ENCODE measurements around the gene PLK2.
A peak's percentile ranks its signal among the peaks of the same experiment; 100 is the strongest.

The PLK2 gene

DNA sequence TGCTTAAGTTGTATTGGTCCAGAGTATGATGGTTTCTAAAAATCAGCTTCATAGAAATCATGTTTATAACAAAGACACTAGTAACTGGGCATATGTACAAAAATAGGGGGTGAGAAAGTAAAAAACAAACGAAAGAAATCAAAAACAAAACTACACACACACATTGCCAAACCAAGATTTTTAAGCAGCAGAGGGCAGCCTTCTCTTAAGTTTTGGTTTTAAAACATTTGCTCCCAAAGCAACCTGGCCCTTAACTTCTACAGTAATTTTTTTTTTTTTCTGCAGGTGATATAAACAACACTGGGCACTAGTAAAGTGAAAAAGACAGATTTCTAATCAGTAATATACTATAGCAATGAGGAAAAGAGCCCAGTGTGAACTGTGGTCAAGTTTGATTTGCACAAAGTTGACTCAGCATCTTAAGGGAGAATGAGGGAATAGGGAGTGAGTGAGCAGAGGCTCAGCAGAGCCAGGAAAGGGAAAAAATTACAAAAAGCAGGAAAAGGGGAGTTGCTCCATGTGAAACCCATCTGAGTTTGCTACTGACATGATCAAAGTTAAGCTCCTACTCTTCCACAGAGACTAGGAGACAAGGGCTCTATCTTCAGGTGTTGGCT is 18.0 kb upstream of the PLK2 start:
- DNase-seq = no peak

GRCh38 chr5:58475404-58475803 is 15.5 kb upstream of the PLK2 start:
- no peak for DNase-seq

GRCh38 chr5:58469896-58470295 is 10.0 kb upstream of the PLK2 start:
- no peak for DNase-seq

DNA sequence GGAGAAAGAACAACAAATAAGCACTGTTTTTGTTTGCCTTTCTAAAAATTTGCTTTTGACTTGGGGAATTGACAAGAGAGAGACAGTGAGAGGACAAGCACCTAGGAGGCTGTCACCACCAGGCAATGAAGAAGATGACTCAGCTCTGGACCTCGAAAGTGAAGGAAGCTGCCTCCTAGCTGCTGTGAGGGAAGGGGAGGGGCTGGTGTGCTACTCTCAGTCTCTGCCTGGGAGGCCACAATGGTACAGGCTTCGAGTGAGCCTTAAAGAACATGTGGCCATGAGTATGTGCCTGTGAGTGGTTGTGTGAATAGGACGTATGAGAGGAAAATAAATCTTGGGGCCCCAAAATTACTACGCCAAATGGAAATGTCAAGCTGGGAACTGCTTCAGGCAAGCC is 7.1 kb upstream of the PLK2 start:
- DNase-seq = no peak

GRCh38 chr5:58462623-58463230 is 2.8 kb upstream of the PLK2 start:
- peak; percentile 57 for DNase-seq

DNA sequence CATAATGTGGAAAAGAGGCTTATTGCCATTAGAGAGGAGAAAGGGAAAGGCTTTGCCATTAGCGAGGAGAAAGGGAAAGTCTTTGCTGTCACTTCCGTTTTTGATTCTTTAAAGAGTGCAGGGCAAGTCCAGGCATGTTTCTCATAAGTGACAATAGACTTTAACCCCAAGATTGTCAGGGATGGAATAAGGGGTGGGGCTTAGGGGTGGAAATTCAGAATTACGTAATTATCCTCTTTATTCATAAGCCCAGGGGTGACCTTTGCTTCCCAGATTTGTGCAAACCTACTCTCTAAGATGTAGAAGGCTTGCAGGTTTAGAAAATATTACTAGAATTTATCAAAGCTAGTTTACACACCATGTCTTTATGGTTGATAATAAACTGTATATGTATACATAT is 2.3 kb upstream of the PLK2 start:
- no peak for DNase-seq

- peak; percentile 94 for DNase-seq
These were observed 923 bp upstream of the PLK2 start for GRCh38 chr5:58460732-58461286.

- no peak for DNase-seq
These were observed 512 bp downstream of the PLK2 start for GRCh38 chr5:58459146-58460001.

- DNase-seq = no peak
These were observed 1.1 kb downstream of the PLK2 start for GRCh38 chr5:58458743-58459145.

GRCh38 chr5:58458141-58458742 is 1.6 kb downstream of the PLK2 start:
- DNase-seq = no peak

GRCh38 chr5:58457050-58457449 is 2.8 kb downstream of the PLK2 start:
- DNase-seq = no peak

- no peak for DNase-seq
These were observed 3.4 kb downstream of the PLK2 start for GRCh38 chr5:58456486-58456885.

- no peak for DNase-seq
These were observed 3.9 kb downstream of the PLK2 start for GRCh38 chr5:58456026-58456425.

- no peak for DNase-seq
These were observed 4.4 kb downstream of the PLK2 start for GRCh38 chr5:58455480-58455879.

DNA sequence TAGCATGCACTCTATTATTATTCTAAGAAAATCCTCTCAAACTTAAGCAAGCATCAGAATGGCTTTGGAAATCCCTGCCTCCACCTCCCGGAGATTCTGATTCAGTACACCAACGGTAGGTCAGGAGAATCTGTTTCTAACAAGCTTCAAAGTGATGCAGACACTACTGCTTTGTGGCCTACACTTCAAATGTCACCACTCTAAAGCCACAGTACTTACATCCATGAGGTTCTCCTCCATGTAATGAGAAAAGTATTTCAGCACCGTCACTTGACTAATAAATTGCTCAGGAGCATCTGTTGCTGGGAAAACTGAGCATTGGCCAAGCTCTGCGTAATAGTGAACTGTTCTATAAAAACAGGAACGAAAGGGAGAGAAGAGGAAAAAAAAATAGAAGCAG is 4.8 kb downstream of the PLK2 start:
- DNase-seq = no peak

GRCh38 chr5:58454025-58454424 is 5.9 kb downstream of the PLK2 start:
- DNase-seq = no peak

DNA sequence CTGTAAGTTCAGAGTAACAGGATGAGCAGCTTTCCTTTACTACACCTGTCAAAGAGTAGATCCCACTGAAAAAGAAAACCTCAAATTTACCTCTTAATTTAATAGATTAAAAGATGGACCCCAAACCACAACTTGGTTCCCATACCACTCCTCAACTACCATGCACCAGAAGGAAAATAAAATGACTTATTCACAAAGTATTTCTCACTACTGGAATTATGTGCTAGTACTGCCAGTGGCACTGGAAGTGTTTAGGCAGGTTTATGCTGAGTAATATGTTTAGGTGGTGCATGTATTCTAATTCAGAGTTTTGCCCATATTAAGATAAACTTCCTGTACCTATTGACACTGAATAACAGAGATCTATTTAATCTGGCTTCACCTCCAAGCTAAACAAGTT is 6.6 kb downstream of the PLK2 start:
- no peak for DNase-seq

GRCh38 chr5:58452566-58453258 is 7.2 kb downstream of the PLK2 start:
- no peak for DNase-seq

DNA sequence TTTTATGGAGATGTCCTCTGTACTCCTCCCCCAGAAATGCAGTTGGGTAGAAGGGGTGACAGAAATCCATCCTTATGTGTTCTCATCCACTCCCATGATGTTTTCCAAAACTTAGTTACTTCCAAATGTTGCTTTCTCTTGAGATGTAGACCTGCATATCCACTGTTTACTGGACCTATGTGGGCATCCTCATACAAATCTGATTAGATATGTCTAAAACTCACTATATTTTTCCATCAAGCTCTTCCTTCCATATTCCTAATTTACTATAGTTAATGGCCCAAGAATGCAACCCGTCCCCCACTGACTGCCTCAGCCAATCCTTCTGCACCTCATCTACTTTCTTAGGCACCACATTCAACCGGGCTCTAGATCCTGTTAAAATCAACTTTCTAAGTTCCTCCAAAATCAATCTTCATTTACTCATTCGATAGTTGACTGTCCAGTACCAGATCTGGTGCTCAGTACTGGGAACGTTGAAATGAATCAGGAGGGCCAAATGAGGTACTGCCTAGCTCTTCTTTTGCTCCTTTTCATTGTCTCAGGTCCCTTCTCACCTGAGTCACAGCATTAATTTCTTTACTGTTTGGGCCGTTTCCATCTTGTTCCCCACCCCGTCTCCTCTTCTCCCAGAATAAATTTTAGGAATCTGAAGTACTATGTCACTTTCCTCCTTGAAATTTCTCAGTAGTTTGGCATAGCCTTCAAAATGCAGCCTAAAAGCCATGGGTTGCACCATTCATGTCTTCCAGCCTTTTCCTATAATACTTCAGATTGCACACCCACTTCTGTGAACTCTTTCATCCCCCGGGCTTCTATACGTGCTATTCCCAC is 7.9 kb downstream of the PLK2 start:
- DNase-seq = no peak

- DNase-seq = no peak
These were observed 8.9 kb downstream of the PLK2 start for GRCh38 chr5:58450811-58451629.

DNA sequence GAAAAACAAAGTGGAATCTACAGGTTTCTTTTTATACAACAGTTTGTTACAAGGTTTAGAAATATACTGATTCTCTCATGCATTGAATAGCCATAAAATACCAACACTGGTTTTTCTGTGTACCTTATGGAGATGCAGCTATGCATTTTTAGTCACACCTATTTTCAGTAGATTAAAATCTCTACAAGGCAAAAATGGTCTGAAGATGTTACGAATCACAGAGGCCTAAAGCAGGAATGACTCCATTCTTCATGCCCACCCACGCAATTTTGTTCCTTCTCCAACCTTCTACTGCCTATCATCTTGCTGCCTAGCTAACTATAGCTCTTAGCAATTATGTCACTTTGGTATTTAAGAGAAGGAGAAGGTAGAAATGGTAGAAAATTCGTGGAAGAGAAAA is 9.9 kb downstream of the PLK2 start:
- DNase-seq = no peak
